ENCODE data around the gene ZNHIT2.

DNA sequence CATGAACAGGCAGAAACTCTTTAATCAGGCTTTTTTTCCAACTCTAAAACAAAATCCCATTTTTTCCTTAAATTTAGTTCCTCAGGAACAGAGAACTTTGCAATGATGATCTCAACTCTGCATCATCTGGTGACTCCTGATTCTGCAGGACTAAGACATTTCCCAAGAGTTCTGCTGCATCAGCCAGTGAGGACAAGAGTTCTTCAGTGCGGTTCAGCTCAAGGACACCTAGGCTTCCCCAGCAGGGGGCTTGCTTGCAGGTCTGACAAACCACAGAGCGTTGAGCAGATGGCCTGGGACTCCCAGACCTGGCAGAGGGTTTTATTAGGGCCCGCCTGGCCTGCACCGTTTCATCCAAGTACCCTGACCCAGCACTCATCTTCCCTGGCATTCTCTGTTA, 40.0 kb downstream of the ZNHIT2 start:
- no peak for TF ChIP-seq SIN3A (IDR thresholded peaks at IDR 0.05; ENCODE audit: low read depth, low read length)
- TF ChIP-seq, protein P1, sequence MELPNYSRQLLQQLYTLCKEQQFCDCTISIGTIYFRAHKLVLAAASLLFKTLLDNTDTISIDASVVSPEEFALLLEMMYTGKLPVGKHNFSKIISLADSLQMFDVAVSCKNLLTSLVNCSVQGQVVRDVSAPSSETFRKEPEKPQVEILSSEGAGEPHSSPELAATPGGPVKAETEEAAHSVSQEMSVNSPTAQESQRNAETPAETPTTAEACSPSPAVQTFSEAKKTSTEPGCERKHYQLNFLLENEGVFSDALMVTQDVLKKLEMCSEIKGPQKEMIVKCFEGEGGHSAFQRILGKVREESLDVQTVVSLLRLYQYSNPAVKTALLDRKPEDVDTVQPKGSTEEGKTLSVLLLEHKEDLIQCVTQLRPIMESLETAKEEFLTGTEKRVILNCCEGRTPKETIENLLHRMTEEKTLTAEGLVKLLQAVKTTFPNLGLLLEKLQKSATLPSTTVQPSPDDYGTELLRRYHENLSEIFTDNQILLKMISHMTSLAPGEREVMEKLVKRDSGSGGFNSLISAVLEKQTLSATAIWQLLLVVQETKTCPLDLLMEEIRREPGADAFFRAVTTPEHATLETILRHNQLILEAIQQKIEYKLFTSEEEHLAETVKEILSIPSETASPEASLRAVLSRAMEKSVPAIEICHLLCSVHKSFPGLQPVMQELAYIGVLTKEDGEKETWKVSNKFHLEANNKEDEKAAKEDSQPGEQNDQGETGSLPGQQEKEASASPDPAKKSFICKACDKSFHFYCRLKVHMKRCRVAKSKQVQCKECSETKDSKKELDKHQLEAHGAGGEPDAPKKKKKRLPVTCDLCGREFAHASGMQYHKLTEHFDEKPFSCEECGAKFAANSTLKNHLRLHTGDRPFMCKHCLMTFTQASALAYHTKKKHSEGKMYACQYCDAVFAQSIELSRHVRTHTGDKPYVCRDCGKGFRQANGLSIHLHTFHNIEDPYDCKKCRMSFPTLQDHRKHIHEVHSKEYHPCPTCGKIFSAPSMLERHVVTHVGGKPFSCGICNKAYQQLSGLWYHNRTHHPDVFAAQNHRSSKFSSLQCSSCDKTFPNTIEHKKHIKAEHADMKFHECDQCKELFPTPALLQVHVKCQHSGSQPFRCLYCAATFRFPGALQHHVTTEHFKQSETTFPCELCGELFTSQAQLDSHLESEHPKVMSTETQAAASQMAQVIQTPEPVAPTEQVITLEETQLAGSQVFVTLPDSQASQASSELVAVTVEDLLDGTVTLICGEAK (IDR thresholded peaks at IDR 0.05; ENCODE audit: borderline replicate concordance) = no peak
- TF ChIP-seq, protein P2, sequence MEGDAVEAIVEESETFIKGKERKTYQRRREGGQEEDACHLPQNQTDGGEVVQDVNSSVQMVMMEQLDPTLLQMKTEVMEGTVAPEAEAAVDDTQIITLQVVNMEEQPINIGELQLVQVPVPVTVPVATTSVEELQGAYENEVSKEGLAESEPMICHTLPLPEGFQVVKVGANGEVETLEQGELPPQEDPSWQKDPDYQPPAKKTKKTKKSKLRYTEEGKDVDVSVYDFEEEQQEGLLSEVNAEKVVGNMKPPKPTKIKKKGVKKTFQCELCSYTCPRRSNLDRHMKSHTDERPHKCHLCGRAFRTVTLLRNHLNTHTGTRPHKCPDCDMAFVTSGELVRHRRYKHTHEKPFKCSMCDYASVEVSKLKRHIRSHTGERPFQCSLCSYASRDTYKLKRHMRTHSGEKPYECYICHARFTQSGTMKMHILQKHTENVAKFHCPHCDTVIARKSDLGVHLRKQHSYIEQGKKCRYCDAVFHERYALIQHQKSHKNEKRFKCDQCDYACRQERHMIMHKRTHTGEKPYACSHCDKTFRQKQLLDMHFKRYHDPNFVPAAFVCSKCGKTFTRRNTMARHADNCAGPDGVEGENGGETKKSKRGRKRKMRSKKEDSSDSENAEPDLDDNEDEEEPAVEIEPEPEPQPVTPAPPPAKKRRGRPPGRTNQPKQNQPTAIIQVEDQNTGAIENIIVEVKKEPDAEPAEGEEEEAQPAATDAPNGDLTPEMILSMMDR (IDR thresholded peaks at IDR 0.05 in 2 of 3, conservative IDR thresholded peaks at IDR 0.05 in 1 of 3; ENCODE audit: control insufficient read depth in 2 of 3, extremely low read depth in 1 of 3, insufficient read depth in 1 of 3, low read depth in 3 of 3, low read length in 3 of 3) = no peak
- TF ChIP-seq ZBED1 (IDR thresholded peaks at IDR 0.05; ENCODE audit: borderline replicate concordance) = no peak
- TF ChIP-seq ESRRA (IDR thresholded peaks at IDR 0.05; ENCODE audit: low read length) = no peak
- no peak for TF ChIP-seq SIX5 (IDR thresholded peaks at IDR 0.05; ENCODE audit: low read depth, low read length, severe bottlenecking)
- TF ChIP-seq EZH2 (IDR thresholded peaks at IDR 0.05; ENCODE audit: borderline replicate concordance, control insufficient read depth, low read depth, low read length) = no peak
- TF ChIP-seq POLR2A (IDR thresholded peaks at IDR 0.05; ENCODE audit: low read depth, low read length) = no peak
- TF ChIP-seq, protein P3, sequence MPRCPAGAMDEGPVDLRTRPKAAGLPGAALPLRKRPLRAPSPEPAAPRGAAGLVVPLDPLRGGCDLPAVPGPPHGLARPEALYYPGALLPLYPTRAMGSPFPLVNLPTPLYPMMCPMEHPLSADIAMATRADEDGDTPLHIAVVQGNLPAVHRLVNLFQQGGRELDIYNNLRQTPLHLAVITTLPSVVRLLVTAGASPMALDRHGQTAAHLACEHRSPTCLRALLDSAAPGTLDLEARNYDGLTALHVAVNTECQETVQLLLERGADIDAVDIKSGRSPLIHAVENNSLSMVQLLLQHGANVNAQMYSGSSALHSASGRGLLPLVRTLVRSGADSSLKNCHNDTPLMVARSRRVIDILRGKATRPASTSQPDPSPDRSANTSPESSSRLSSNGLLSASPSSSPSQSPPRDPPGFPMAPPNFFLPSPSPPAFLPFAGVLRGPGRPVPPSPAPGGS (IDR thresholded peaks at IDR 0.05; ENCODE audit: borderline replicate concordance, insufficient read depth, low read depth, low read length, poor library complexity, severe bottlenecking) = no peak
- TF ChIP-seq MEF2B (IDR thresholded peaks at IDR 0.05; ENCODE audit: partially characterized antibody, poor library complexity, severe bottlenecking) = no peak
- no peak for TF ChIP-seq SREBF2 (IDR thresholded peaks at IDR 0.05; ENCODE audit: low read length)
- TF ChIP-seq, protein P4, sequence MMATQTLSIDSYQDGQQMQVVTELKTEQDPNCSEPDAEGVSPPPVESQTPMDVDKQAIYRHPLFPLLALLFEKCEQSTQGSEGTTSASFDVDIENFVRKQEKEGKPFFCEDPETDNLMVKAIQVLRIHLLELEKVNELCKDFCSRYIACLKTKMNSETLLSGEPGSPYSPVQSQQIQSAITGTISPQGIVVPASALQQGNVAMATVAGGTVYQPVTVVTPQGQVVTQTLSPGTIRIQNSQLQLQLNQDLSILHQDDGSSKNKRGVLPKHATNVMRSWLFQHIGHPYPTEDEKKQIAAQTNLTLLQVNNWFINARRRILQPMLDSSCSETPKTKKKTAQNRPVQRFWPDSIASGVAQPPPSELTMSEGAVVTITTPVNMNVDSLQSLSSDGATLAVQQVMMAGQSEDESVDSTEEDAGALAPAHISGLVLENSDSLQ (IDR thresholded peaks at IDR 0.05) = no peak

Measured in GM12878 (cell line).